HG03045 (cell line): Measurements from ENCODE around the gene SETD1A.
"Not testable (repeated sequence)": the region's sequence is repeated elsewhere in the genome, so short reads cannot be mapped to it uniquely, and the experiment has no call there.

Experiments used
- ATAC-seq: cut with Tn5 transposase; IDR thresholded peaks from one replicate; pipeline ENCODE4 v1.9.1; 2021; ENCODE audit warnings: mild to moderate bottlenecking, moderate library complexity; ENCODE audit not compliant: unreplicated experiment

SETD1A gene

DNA sequence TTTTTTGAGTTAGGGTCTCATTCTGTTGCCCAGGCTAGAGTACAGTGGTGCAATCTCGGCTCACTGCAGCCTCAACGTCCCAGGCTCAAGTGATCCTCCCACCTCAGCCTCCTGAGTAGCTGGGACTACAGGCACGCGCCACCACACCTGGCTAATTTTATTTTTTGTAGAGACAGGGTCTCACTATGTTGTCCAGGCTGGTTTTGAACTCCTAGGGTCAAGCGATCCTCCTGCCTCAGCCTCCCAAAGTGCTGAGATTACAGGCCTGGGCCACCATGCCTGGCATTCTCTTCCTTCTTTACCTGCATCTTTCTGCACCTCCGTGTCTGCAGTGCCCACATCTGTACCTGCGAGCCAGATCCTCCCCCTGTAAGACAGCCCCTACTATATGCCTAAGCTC is 54.3 kb downstream of the SETD1A start:
- ATAC-seq, result not testable (repeated sequence)

DNA sequence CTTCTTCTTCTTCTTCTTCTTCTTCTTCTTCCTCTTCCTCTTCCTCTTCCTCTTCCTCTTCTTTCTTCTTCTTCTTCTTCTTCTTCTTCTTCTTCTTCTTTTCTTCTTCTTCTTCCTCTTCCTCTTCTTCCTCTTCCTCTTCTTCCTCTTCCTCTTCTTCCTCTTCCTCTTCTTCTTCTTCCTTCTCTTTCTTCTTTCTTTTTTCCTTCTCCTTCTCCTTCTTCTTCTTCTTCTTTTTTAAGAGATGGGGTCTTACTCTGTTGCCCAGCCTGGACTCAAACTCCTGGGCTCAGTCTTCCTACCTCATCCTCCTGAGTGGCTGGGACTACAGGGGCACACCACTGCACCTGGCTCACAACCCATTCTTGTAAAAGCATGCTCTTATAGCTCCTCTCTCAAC is 55.7 kb downstream of the SETD1A start:
- ATAC-seq, result not testable (repeated sequence)

DNA sequence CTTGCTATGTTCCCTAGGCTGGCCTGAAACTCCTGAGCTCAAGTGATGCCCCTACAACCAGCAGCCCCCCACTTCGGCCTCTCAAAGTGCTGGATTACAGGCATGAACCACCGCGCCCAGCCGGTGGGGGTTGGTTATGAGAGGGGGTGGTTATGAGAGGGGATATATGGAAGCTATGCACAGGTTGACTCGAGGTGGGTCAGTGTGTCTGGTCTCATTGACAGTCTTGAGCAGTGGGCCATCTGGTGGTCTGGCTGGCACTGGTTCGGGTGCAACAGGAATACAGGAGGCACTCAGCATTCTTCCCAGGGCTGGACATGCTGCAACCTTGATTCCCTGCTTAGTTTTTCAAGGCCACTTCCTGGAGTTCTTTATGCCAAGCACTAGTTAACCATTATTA is 58.5 kb downstream of the SETD1A start:
- no peak for ATAC-seq

DNA sequence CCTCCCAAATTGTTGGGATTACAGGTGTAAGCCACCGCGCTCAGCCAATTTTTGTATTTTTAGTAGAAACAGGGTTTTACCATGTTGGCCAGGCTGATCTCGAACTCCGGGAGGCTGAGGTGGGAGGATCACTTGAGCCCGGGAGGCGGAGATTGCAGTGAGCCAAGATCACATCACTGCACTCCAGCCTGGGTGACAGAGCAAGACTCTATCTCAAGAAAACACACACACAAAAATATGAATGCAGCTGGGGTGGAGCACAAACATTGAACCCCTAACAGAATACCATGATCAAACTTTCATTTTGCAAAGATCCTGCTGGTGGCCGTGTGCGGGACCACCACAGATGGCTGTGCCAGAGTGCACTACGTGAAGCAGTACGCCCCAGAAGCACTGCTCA is 60.2 kb downstream of the SETD1A start:
- ATAC-seq, result not testable (repeated sequence)

DNA sequence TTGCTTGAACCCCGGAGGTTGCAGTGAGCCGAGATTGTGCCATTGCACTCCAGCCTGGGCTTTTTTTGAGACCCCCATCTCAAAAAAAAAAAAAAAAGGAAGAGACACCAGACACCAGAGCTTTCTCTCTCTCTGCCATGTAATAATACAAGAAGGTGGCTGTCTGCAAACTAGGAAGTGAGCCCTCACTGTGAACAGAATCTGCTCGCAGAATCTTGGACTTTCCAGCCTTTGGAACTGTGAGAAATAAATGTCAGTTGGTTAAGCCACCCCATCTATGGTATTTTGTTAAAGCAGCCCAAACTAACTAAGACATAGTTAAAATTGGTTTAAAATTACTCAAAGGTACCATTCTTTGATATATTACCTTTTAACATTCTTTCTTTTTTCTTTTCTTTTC is 63.0 kb downstream of the SETD1A start:
- no peak for ATAC-seq

DNA sequence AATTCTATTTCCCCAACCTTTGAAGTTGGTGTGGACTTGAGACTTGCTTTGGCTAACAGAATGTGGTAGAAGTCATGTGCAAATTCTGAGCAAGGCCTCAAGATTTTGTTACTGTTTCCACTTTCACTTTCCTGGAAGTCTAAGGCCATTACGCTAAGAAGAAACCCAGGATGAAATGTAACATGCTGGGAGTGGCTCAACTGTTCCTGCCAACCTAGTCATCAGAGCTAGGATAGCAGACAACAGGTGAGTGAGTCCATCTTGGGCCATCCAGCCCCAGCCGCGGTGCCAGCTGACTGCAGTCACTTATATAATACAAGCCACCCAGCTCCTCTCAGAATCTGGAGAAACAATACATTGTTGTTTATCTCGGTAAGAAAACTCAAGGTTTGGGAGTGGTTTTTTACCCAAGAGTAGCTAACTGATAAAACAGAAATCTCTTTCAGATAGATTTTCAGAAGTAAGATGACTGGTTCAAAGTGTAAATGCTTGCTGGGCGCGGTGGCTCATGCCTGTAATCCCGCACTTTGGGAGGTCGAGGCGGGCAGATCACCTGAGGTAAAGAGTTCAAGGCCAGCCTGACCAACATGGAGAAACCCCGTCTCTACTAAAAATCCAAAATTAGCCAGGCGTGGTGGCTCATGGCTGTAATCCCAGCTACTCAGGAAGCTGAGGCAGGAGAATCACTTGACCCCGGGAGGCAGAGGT is 65.1 kb downstream of the SETD1A start:
- no peak for ATAC-seq

DNA sequence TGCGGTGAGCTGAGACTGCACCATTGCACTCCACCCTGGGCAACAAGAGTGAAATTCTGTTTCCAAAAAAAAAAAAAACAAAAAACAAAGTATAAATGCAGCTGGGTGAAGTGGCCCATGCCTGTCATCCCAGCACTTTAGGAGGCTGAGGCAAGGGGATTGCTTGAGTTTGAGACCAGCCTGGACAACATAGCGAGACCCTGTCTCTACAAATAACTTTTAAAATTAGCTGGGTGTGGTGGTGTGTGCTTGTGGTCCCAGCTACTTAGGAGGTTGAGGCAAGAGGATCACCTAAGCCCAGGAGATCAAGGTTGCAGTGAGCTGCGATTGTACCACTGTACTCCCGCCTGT is 65.7 kb downstream of the SETD1A start:
- ATAC-seq, result no peak

DNA sequence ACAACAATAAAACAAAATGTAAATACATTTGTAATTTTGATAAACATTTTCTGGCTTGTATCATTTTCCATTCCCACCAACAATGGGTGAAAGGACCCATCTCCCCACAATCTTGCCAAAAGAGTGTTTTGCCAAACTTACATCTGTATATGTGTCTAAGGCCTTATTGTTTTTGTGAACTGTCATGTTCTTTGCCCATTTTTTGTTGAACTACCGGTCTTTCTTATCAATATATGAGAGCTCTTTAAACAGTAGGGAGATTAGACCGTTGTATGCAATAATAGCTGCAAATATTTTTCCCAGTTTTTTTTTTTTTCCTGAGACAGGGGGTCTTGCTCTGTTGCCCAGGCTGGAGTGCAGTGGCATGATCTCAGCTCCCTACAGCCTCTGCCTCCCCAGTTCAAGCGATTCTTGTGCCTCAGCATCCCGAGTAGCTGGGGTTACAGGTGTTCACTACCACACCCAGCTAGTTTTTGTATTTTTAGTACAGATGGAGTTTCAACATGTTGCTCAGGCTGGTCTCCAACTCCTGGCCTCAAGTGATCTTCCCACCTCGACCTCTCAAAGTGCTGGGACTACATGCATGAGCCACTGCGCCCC is 66.2 kb downstream of the SETD1A start:
- no peak for ATAC-seq

DNA sequence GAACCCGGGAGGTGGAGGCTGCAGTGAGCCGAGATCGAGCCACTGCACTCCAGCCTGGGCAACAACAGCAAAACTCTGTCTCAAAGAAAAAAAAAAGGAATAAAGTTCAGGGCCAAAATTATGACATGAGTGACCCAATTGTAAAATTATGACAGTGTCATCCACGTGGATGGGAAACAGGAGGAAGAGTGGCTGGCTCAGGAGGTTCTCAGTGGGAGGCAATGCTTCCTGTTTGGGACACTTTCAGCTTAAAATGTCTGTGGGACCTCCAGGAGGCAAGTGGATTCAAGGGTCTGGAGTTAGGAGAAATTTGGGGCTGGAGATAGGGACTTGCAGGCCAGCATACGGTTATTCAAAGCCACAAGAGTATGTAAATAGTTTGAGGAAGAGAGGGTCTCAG is 67.8 kb downstream of the SETD1A start:
- ATAC-seq, result no peak

DNA sequence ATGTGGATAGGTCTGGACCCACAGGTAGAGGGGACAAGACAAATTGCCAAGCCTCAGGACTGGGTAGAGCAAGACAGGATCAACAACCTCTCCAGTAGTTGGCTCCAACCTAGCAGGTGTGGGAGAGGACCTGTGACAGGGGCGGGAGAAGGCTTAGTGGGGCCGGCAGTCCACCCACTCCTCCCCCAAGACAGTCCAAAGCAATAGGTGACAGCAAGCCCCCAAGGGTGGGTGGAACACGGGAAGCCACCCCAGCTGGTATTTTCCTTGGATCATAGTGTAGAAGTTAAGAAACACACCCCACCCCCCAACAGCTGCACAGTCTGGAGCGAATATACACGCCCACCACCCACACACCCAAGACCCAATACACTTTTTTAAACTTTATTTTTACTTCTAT is 71.7 kb downstream of the SETD1A start:
- no peak for ATAC-seq

DNA sequence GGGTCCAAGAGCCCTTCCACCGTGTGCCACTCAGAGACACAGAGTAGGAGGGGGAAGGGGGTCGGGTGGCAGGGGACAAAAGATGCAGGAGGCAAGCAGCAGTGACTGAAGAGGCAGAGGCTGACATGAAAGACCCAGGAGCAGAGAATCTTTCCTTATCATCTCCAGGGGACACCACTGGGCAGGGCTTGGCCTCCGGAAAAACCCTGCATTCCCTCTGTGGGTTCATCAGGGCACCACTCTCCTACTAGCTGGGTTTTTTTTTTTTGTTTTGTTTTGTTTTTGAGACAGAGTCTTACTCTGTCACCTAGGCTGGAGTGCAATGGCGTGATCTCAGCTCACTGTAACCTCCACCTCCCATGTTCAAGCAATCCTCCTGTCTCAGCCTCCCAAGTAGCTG is 73.7 kb downstream of the SETD1A start:
- no peak for ATAC-seq

DNA sequence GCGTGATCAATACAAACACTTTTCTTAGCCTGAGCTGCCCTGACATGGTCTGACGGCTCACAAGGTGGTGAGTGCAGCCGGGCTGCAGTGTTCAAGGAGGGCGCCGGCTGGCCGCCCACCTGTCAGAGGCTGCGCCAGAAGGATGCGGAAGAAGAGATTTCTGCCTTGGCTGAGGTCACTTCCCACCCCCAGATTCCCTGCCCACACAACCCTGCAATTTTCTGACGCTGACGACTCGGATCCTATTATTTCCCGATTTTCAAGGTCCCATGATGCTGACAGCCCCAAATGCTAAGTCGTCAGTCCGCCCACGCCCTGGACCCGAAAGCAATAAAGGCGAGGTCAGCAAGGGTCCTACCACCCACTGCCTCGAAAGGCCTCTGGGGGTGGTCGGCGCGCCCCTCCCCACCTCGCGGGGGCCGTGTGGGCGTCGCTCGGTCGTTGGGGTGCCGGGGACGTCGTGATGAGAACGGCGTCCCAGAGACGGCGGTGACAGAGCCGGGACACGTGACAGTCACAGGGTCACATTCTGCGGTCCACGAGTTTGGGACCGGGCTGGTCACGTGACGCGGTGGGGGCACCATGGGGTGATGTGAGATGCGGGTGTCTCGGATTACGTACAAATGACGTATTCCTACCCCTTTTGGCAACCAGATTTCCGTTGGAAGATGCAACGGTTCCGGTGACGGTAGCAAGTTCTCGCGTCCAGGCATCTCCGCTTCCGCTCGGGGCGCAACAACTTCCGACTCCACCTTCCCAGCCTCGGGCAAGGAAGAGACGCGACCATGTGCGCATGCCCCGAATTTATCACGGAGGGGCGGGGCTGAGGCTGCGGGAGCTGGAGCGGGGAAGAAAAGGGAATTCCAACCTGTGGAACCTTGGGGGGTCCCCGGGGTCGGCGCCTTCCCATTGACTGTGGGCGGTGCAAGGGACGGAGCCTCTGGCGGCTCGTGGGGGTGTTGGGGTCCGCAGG is 75.5 kb downstream of the SETD1A start, which contains the start of gene STX4:
Gene STX4, plus strand, starts transcription at position 823 of the 973 bp plus-strand sequence. CDS start 248 bp downstream, outside the sequence.
- ATAC-seq, result peak; percentile 77

DNA sequence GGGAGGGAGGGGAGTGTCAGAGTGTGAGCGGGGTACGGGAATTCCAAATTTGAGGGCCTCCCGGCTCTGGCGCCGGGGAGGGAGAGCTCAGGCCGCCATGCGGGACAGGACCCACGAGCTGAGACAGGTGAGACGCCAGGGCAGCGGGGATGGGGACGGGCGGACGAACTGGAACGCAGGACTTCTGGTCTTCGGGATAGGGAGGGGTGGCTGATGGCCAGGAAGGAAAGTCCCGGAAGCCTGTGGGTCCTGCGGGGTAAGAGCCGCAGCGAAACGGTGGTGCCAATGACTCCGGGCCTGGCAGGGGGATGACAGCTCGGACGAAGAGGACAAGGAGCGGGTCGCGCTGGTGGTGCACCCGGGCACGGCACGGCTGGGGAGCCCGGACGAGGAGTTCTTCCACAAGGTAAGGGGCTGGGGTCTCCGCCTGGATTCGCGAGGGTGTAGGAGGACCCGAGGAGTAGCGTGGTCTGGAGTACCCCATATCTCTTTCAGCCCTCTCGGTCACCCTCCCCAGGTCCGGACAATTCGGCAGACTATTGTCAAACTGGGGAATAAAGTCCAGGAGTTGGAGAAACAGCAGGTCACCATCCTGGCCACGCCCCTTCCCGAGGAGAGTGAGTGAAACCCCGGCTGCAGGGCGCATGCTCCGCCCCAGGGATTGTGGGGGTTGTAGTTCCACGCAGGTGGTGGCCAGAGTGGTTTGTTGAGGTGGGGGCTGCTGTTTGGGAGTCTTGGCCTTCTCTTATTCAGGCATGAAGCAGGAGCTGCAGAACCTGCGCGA is 76.3 kb downstream of the SETD1A start:
- ATAC-seq, result peak; percentile 45
